Stimulated activated CD8-positive, alpha-beta memory T cell treated with anti-CD3 and anti-CD28 coated beads, Interleukin-7, amount 100 ng/mL, for 1 hour (primary cell): ENCODE data around the gene DEPP1.

Experiments
- DNase-seq, 2 donors: peaks; one replicate each; pipeline ENCODE4 v3.0.0-alpha.2; 2020; ENCODE audit warnings: low read depth in 2 of 2

The DEPP1 gene

GRCh38 chr10:44980309-44981171 lies 1.9 kb upstream of the DEPP1 start:
- DNase-seq: no peak

DNA sequence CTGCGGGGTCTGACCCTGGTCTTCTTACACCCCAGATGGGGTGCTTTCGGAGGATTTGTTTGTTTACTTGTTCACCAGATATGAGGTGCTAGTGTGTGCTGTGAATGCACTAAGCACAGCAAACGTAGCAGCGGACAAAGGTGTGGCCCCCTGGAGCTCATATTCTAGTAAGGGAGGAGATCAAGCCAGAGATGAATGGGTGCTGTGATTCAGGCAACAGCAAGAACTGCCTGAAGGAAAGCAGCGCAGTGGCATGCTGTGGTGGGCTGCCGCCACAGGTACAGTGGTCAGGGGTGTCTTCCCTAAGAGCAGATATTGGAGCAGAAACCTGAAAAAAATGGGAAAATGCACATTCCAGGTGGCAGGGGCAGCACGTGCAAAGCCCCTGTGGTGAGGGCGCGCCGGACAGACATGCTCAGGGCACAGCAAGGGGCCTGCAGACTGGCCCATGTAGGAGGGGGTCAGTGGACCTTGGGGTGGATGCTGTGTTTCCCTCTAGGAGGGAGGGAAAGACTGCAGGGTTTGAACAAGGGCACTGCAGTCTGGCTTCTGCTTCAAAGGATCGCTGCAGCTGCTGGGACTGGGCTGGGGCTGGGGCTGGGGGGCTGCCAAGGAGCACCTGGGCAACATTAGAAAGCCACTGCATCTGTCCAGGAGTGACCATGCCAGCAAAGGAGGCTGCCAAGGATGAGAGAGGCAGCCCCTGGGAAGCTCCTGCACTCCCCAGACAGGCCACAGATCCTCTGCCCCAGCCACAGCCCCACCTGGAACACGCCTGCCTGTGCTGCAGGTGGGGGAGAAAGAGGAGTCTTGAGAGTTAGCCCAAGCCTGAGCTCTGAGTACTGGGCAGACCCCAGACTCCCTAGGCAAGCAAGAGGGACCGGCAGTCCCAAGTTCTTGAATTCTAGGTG lies 927 bp upstream of the DEPP1 start:
- DNase-seq: no peak

DNA sequence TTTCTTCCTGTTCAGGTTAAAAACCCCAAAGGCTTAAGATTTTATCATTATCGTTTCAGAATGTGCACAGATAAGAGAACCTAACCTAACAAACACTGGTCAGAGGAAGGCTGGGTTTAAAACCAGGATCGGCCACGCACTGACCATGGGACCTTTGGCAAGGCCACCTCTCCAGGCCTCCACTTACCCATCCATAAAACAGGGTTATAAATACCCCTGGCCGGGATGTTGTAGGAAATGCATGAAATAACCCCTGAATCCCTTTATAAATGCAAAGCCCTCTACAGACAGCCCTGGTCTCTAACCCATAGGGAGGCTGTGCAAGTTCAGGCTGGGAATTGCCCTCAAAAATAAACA lies 418 bp downstream of the DEPP1 start:
- DNase-seq: no peak

DNA sequence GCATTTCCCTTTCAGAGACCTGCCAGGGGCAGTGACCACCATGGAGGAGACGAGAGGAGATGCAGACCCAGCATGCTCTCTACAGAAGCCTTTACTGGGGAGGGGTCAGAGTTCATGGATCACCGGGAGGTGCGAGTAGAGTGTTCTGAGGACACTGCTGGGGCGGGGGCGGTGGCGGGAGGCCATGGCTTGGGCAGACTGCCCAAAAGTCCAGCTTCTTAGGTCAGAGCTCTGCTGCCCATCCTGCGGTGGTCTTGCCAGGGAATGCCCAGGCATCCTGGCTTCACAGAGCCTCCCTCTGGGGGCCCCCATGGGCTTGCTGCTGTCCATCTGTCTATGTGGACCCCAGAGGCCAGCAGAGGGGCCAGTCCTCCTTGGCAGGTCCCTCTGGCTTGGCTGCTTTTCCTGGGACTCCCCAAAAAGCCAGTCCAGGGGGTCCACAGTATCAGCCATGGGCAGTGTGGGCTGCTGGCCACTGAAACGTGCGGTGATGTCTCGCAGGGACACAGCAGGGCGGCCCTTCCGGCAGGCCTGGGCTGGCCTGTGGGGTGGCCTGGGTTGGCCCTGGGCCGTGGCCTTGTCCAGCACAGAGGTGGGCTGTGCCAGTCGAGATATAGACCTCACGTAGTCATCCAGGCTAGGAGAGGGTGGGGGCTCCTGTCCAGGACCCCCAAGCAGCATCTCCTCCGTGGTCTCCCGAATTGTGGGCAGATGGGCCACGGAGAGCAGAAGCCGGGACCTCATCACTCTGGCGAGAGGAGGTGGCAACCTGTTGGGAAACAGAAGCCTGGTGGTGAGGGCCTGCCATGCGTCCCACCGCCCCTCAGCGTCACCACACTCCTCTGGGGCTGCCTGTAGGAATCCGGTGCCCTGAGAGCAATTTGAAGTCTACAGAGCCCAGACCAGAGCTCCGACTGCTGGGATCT lies 1.1 kb downstream of the DEPP1 start:
- DNase-seq: no peak

- DNase-seq: no peak
Observed at GRCh38 chr10:44976352-44977198, 2.0 kb downstream of the DEPP1 start.

GRCh38 chr10:44975431-44976331 lies 2.9 kb downstream of the DEPP1 start:
- DNase-seq: no peak

GRCh38 chr10:44974628-44975430 lies 3.8 kb downstream of the DEPP1 start:
- peak; percentile 38 to 40 for DNase-seq

- DNase-seq: no peak
Observed at GRCh38 chr10:44974082-44974627, 4.5 kb downstream of the DEPP1 start.

GRCh38 chr10:44973323-44974081 lies 5.1 kb downstream of the DEPP1 start:
- no peak for DNase-seq

DNA sequence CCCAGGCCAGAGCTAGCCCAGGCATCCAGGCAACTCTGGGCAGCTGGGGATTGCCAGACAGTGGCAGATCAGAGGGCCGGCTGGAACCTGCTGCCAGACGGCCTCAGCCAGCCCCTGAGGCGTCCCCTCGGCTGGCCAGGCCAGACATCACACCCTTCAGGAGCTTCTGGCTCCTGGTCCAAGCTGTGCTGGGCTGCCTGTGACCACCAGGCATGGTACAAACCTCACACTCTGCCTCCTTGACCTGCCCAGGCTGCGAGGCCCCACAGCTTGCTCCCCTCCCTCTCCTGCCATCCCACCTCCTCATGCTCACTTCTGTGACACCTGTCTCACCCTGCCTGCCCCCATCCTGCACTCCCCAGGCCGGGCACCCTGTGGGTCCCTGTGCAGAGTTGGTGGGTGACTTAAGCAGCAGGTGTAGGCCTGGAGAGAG lies 5.7 kb downstream of the DEPP1 start:
- DNase-seq: no peak

DNA sequence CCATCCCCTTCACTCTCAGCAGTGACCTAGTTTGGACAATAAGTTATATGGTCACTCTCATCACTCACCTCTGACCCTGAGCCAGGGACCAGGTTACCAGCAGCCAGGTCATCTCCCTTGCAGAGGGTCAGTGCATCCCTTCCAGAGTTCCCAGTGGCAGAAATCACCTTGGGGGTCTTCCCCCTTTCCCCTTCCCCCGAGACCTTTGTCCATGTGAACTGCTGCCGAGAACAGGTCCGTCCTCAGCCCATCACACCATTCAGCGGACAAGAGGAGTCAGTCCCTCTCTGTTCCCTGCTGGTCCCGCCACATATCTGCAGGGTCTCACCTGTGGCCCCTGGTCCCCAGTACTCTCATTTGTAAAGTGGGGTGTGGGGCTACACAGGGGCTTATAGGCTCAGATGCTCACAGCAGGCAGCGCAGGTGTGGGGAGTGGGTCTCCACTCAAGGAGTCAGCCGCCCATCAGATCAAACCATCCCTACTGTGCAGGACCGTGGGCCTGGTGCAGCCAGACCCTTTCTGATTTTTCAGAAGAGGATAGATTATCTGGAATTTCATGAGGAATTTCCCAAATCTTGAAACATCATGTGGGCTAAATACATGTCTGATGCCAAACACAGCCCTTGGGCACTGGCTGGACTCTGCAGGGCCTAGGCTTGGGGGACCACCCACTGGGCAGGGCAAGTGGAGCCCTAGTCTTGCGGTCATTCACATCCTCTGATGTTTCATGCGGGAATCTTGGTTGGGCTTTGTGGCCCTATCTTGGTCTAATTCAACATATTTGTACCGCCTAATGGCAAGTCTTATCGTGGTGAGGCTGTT lies 6.5 kb downstream of the DEPP1 start:
- no peak for DNase-seq

DNA sequence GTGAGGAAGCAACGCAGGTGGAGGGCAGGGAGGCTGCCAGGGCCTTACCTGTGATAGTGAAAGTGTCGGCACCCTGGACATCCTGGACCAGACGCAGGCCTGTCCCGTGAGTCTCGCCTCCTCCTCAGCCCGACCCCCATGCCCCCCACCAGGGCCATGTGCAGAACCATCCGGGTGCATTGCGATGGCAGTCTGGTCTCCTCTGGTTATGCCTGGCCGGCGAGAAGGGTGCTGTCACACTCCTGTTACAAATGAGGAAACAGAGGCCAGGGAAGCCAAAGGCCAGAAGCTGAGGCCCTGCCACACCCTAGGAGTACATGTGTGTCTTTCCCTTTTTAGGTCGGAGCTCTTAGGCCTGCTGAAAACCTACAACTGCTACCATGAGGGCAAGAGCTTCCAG lies 7.2 kb downstream of the DEPP1 start:
- DNase-seq: no peak

DNA sequence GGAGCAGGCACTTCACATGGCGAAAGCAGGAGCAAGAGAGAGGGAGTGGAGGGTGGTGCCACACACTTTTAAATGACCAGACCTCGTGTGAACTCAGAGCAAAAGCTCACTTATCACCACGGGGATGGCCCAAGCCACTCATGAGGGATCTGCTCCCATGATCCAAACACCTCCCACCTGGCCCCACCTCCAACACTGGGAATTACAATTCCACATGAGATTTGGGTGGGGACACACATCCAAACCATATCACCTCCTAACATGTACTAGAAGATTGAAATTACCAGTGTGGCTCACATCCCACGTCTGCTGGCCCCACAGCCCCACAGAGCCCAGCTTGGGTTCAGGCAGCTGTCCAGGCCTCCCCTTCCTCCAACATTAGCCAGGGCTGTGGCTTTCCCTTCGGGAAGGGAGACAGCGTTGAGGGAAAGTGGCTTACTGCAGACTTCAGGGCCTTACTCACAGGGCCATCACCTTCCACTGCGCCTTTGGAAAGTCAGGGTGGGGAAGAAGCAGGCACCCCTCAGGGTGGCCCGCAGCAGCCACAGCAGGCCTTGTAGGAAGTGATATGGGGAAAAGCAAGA lies 7.7 kb downstream of the DEPP1 start:
- DNase-seq: no peak

- DNase-seq: no peak
Observed at GRCh38 chr10:44969854-44970253, 8.8 kb downstream of the DEPP1 start.

DNA sequence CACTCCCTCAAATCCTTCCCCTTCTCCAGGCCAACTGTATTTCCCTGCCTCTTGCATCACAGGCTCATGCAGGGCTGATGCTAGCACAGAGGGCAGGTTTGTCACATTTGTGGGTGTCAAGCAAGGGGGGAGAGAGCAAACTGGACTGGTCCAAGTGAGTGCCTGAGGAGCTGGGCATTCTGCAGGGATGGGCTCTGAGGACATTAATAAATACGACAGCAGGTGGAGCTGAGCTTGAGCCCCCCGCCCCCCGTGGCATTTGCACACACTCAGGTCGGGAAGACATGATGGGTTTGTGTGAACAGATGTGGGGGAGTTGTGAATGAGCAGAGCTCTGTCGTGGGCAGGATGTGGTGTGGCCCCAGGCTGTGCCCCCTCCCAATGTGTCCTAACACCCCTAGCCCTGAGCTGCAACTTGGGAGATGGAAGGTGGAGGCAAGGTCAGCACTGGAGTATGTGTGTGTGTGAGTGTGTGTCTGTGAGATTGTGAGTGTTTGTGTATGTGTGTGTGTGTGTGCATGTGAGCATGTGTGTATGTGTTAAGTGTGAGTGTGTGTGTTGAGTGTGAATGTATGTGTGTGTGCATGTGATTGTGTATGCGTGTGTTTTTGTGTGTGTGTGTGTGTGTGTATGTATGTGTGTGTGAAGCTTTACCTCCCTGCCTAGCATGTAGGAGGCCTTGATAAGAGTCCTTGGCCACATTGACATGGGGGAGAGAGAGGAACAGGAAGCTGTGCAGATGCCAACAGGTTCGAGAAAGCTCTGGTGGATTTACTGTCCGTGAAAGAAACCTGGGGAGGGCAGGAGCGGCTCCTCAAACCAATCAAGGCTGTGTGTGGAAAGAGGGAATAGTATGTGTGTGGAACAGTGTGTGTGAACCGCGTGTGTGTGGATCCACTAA lies 9.9 kb downstream of the DEPP1 start:
- DNase-seq: no peak

GRCh38 chr10:44968091-44968490 lies 10.5 kb downstream of the DEPP1 start:
- no peak for DNase-seq
